ENCODE measurements around the gene PGGHG.
"Not testable (repeated sequence)": the region's sequence is repeated elsewhere in the genome, so short reads cannot be mapped to it uniquely, and the experiment has no call there.

Gene PGGHG

DNA sequence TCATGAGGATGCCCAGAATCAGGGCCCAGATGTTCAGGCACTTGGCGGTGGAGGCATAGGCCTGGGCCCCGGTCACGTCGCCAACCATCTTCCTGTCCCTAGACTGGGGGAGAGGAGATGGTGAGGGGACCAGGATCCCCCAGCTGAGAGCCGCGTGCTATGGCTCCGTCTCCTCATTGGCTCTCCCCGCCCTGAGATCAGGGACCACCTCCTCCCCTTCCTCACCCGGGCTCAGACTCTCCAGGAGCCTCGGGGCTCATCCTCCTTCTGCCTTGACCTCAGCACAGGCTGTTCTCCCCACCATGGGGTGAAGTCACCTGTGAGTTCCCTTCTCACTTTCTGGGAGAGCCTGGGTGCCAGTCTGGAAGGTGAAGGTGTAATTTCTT is 31.0 kb downstream of the PGGHG start:
- H3K4me2 ChIP-seq (ENCODE audit: low read length); H2BK5ac ChIP-seq (ENCODE audit: low read depth, low read length, poor library complexity); H3K9ac ChIP-seq (ENCODE audit: low read length); H3K4ac ChIP-seq (ENCODE audit: low read depth, low read length); H3K23ac ChIP-seq (ENCODE audit: low read length); H3K27ac ChIP-seq (ENCODE audit: low read depth, low read length); H3K36me3 ChIP-seq (ENCODE audit: control insufficient read depth in 1 of 2, insufficient read depth in 2 of 2, low read length in 2 of 2); H3K9me3 ChIP-seq (ENCODE audit: insufficient read depth, low read depth, low read length); H3K27me3 ChIP-seq (ENCODE audit: insufficient read depth, low read length); H3K18ac ChIP-seq (ENCODE audit: low read length); H2BK12ac ChIP-seq (ENCODE audit: low read length); H4K8ac ChIP-seq (ENCODE audit: low read depth, low read length); H3K79me2 ChIP-seq (ENCODE audit: control insufficient read depth, insufficient read depth, low read length, poor library complexity); H3K4me3 ChIP-seq (ENCODE audit: low read depth, low read length); H4K91ac ChIP-seq (ENCODE audit: low read depth, low read length); H2AFZ ChIP-seq (ENCODE audit: insufficient read depth, low read length, poor library complexity); H3K14ac ChIP-seq (ENCODE audit: low read length); H4K12ac ChIP-seq (ENCODE audit: low read depth, low read length); H2BK120ac ChIP-seq (ENCODE audit: insufficient read depth, low read length, poor library complexity); DNase-seq; H2AK5ac ChIP-seq (ENCODE audit: low read length); H3K79me1 ChIP-seq (ENCODE audit: low read length): not testable (repeated sequence)
- H3K4me1 ChIP-seq (ENCODE audit: control insufficient read depth in 1 of 2, insufficient read depth in 2 of 2, low read length in 2 of 2), result peaks cover 10 to 12% of the 10 kb centered on the region in 2 experiments
- no CpG with 5 or more reads among the region's 10 CpGs for WGBS (ENCODE audit: extremely low coverage, insufficient coverage, insufficient read length)

DNA sequence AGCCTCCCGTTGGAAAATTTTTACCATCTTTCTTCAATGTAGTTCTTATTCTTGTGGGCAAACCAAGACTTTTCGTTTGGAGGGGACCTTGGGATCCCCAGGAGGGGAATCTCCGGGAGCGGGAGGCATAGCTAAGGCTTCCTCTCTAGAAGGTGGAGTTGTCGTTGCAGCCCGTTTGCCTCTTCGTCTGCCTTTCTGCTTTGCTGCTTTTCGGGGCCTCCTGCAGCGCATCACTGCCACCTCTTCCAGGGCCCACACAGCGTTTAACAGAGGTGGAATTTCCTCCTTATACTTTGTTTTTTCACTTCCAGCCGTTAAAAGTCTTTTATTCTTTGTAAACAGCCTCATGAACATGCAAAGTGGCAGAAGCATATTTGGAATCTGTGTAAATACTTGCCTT is 35.2 kb downstream of the PGGHG start:
- peaks cover 7% of the 10 kb centered on the region for H3K79me1 ChIP-seq (ENCODE audit: low read length)
- H2BK12ac ChIP-seq (ENCODE audit: low read length), result peak overlapping the region; percentile 30
- no peak overlapping the region for H3K9ac ChIP-seq (ENCODE audit: low read length)
- no CpG with 5 or more reads among the region's 11 CpGs for WGBS (ENCODE audit: extremely low coverage, insufficient coverage, insufficient read length)
- H3K4me1 ChIP-seq (ENCODE audit: control insufficient read depth in 1 of 2, insufficient read depth in 2 of 2, low read length in 2 of 2), result peaks cover 10% of the 10 kb centered on the region in 2 experiments
- peaks cover 3% of the 10 kb centered on the region for H3K79me2 ChIP-seq (ENCODE audit: control insufficient read depth, insufficient read depth, low read length, poor library complexity)
- no peak overlapping the region for H2BK5ac ChIP-seq (ENCODE audit: low read depth, low read length, poor library complexity)
- no peak overlapping the region for H4K12ac ChIP-seq (ENCODE audit: low read depth, low read length)
- no peak overlapping the region for H2AK5ac ChIP-seq (ENCODE audit: low read length)
- no peak overlapping the region for H3K4ac ChIP-seq (ENCODE audit: low read depth, low read length)
- no peak for DNase-seq
- no peak overlapping the region for H3K14ac ChIP-seq (ENCODE audit: low read length)
- no peak overlapping the region for H3K4me2 ChIP-seq (ENCODE audit: low read length)
- no peaks in the 10 kb centered on the region for H3K27me3 ChIP-seq (ENCODE audit: insufficient read depth, low read length)
- H2BK120ac ChIP-seq (ENCODE audit: insufficient read depth, low read length, poor library complexity), result no peak overlapping the region
- H3K23ac ChIP-seq (ENCODE audit: low read length), result no peak overlapping the region
- no peak overlapping the region for H2AFZ ChIP-seq (ENCODE audit: insufficient read depth, low read length, poor library complexity)
- H3K36me3 ChIP-seq (ENCODE audit: control insufficient read depth in 1 of 2, insufficient read depth in 2 of 2, low read length in 2 of 2), result no peaks in the 10 kb centered on the region
- H4K91ac ChIP-seq (ENCODE audit: low read depth, low read length), result no peak overlapping the region
- H3K27ac ChIP-seq (ENCODE audit: low read depth, low read length), result no peak overlapping the region
- H3K4me3 ChIP-seq (ENCODE audit: low read depth, low read length), result no peak overlapping the region
- H3K9me3 ChIP-seq (ENCODE audit: insufficient read depth, low read depth, low read length), result no peaks in the 10 kb centered on the region
- H4K8ac ChIP-seq (ENCODE audit: low read depth, low read length), result no peak overlapping the region
- no peak overlapping the region for H3K18ac ChIP-seq (ENCODE audit: low read length)

DNA sequence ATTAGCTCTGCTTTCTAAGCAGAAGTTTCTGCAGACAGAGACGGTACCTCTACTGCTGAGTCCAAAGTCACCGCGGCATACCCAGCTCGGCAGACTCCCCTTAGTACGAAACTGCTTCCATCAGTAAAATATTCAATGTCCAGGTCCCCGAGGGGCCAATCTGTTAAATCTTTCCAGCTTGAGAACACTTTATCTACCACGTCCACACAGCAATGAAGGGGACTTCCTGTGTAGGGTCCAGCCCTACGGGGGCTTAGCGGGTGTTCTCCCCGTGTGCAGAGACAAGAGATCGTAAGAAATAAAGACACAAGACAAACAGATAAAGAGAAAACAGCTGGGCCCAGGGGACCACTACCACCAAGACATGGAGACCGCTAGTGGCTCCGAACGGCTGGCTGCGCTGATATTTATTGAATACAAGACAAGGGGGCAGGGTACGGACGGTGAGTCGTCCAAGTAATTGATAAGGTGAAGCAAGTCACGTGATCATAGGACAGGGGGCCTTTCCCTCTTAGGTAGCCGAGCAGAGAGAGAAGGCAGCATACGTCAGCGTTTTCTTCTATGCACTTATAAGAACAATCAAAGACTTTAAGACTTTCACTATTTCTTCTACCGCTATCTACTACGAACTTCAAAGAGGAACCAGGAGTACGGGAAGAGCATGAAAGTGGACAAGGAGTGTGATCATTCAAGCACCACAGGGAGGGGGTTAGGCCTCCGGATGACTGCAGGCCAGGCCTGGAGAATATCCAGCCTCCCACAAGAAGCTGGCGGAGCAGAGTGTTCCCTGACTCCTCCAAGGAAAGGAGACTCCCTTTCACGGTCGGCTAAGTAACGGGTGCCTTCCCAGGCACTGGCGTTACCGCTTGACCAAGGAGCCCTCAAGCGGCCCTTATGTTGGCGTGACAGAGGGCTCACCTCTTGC is 35.9 kb downstream of the PGGHG start:
- no CpG with 5 or more reads among the region's 34 CpGs for WGBS (ENCODE audit: extremely low coverage, insufficient coverage, insufficient read length)
- DNase-seq; H3K9me3 ChIP-seq (ENCODE audit: insufficient read depth, low read depth, low read length); H2BK5ac ChIP-seq (ENCODE audit: low read depth, low read length, poor library complexity); H3K27ac ChIP-seq (ENCODE audit: low read depth, low read length); H4K91ac ChIP-seq (ENCODE audit: low read depth, low read length); H3K4ac ChIP-seq (ENCODE audit: low read depth, low read length); H3K4me2 ChIP-seq (ENCODE audit: low read length); H3K4me1 ChIP-seq (ENCODE audit: control insufficient read depth in 1 of 2, insufficient read depth in 2 of 2, low read length in 2 of 2); H3K18ac ChIP-seq (ENCODE audit: low read length); H3K23ac ChIP-seq (ENCODE audit: low read length); H3K4me3 ChIP-seq (ENCODE audit: low read depth, low read length); H3K79me2 ChIP-seq (ENCODE audit: control insufficient read depth, insufficient read depth, low read length, poor library complexity); H3K27me3 ChIP-seq (ENCODE audit: insufficient read depth, low read length); H3K14ac ChIP-seq (ENCODE audit: low read length); H2BK12ac ChIP-seq (ENCODE audit: low read length); H4K12ac ChIP-seq (ENCODE audit: low read depth, low read length); H3K36me3 ChIP-seq (ENCODE audit: control insufficient read depth in 1 of 2, insufficient read depth in 2 of 2, low read length in 2 of 2); H2AFZ ChIP-seq (ENCODE audit: insufficient read depth, low read length, poor library complexity); H4K8ac ChIP-seq (ENCODE audit: low read depth, low read length); H3K79me1 ChIP-seq (ENCODE audit: low read length); H2BK120ac ChIP-seq (ENCODE audit: insufficient read depth, low read length, poor library complexity); H3K9ac ChIP-seq (ENCODE audit: low read length); H2AK5ac ChIP-seq (ENCODE audit: low read length): not testable (repeated sequence)

DNA sequence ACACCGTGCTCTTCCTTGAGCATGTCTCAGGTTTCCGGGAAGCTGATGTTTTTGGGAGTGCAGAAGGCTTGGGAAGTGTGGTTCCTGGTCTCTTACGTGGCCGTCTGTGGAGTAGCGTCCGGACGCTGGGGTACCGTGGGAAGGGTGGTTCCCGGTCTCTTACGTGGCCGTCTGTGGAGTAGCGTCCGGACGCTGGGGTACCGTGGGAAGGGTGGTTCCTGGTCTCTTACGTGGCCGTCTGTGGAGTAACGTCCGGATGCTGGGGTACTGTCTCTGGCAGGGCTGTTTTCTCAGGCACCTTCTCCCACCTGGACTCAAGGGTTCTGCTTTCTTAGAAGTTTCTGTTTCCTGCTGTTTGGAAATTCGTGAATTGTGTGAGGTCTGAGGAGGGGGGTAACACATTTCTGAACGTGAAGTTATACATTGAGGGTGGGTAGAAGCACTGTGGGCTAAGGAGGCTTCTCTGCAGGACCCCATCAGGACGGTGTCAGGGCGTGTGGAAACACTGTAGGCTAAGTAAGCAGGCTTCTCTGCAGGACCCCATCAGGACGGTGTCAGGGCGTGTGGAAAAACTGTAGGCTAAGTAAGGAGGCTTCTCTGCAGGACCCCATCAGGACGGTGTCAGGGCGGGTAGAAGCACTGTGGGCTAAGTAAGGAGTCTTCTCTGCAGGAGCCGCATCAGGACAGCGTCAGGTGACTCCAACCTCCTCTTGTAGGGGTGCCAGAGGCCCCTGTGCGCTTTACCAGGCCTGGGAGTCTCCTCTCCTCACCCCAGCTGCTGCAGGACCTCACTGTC is 37.1 kb downstream of the PGGHG start:
- Histone ChIP-seq H3K23ac (ENCODE audit: low read length) (no peak overlapping the region), H4K12ac (ENCODE audit: low read depth, low read length) (no peak overlapping the region), H3K4me2 (ENCODE audit: low read length) (no peak overlapping the region), H2AK5ac (ENCODE audit: low read length) (no peak overlapping the region), H2BK120ac (ENCODE audit: insufficient read depth, low read length, poor library complexity) (no peak overlapping the region), H3K79me1 (ENCODE audit: low read length) (peaks cover 1% of the 10 kb centered on the region), H2BK12ac (ENCODE audit: low read length) (no peak overlapping the region), H3K9ac (ENCODE audit: low read length) (no peak overlapping the region), H3K27ac (ENCODE audit: low read depth, low read length) (no peak overlapping the region), H3K36me3 (ENCODE audit: control insufficient read depth in 1 of 2, insufficient read depth in 2 of 2, low read length in 2 of 2) (no peaks in the 10 kb centered on the region), H3K9me3 (ENCODE audit: insufficient read depth, low read depth, low read length) (peaks cover 2% of the 10 kb centered on the region), H3K4ac (ENCODE audit: low read depth, low read length) (no peak overlapping the region), H3K18ac (ENCODE audit: low read length) (no peak overlapping the region), H3K27me3 (ENCODE audit: insufficient read depth, low read length) (no peaks in the 10 kb centered on the region), H4K8ac (ENCODE audit: low read depth, low read length) (no peak overlapping the region), H3K4me3 (ENCODE audit: low read depth, low read length) (no peak overlapping the region), H2BK5ac (ENCODE audit: low read depth, low read length, poor library complexity) (no peak overlapping the region), H2AFZ (ENCODE audit: insufficient read depth, low read length, poor library complexity) (no peak overlapping the region), H3K4me1 (ENCODE audit: control insufficient read depth in 1 of 2, insufficient read depth in 2 of 2, low read length in 2 of 2) (peaks cover 1 to 2% of the 10 kb centered on the region in 2 experiments), H4K91ac (ENCODE audit: low read depth, low read length) (no peak overlapping the region), H3K14ac (ENCODE audit: low read length) (peak overlapping the region; percentile 8), H3K79me2 (ENCODE audit: control insufficient read depth, insufficient read depth, low read length, poor library complexity) (no peaks in the 10 kb centered on the region)
- WGBS (ENCODE audit: extremely low coverage, insufficient coverage, insufficient read length), result no CpG with 5 or more reads among the region's 30 CpGs
- no peak for DNase-seq
